ENCODE measurements around the gene C5.

The C5 gene

GRCh38 chr9:120941046-120941770 is 108.9 kb downstream of the C5 start:
- DNase-seq (ENCODE audit: low read depth) = peak; percentile 48

- no peak for DNase-seq (ENCODE audit: low read depth)
Measured at GRCh38 chr9:120940573-120940972, 109.5 kb downstream of the C5 start.

GRCh38 chr9:120938851-120939250 is 111.2 kb downstream of the C5 start:
- no peak for DNase-seq (ENCODE audit: low read depth)

- no peak for DNase-seq (ENCODE audit: low read depth)
Measured at GRCh38 chr9:120937596-120937995, 112.5 kb downstream of the C5 start.

- peak; percentile 33 for DNase-seq (ENCODE audit: low read depth)
Measured at GRCh38 chr9:120937127-120937526, 112.9 kb downstream of the C5 start.

- DNase-seq (ENCODE audit: low read depth) = no peak
Measured at GRCh38 chr9:120936764-120937122, 113.3 kb downstream of the C5 start.

- DNase-seq (ENCODE audit: low read depth) = peak; percentile 93
Measured at GRCh38 chr9:120936011-120936763, 113.9 kb downstream of the C5 start.

- peak; percentile 99 for DNase-seq (ENCODE audit: low read depth)
Measured at GRCh38 chr9:120935383-120935857, 114.7 kb downstream of the C5 start.

GRCh38 chr9:120934281-120934680 is 115.8 kb downstream of the C5 start:
- no peak for DNase-seq (ENCODE audit: low read depth)

GRCh38 chr9:120933310-120934055 is 116.6 kb downstream of the C5 start:
- no peak for DNase-seq (ENCODE audit: low read depth)

GRCh38 chr9:120932086-120932823 is 117.8 kb downstream of the C5 start:
- no peak for DNase-seq (ENCODE audit: low read depth)

GRCh38 chr9:120931231-120932085 is 118.6 kb downstream of the C5 start:
- DNase-seq (ENCODE audit: low read depth) = peak; percentile 52

GRCh38 chr9:120929229-120929791 is 120.8 kb downstream of the C5 start:
- no peak for DNase-seq (ENCODE audit: low read depth)

GRCh38 chr9:120928483-120929228 is 121.4 kb downstream of the C5 start:
- DNase-seq (ENCODE audit: low read depth) = peak; percentile 61

- DNase-seq (ENCODE audit: low read depth) = no peak
Measured at GRCh38 chr9:120928015-120928482, 122.0 kb downstream of the C5 start.

GRCh38 chr9:120927269-120928014 is 122.6 kb downstream of the C5 start:
- DNase-seq (ENCODE audit: low read depth) = no peak

- DNase-seq (ENCODE audit: low read depth) = no peak
Measured at GRCh38 chr9:120926397-120926928, 123.6 kb downstream of the C5 start, which contains the start of gene TRAF1. Gene TRAF1 (minus strand): TSS chr9:120926796. CDS start chr9:120926075, 721 bp downstream.

GRCh38 chr9:120925535-120926396 is 124.3 kb downstream of the C5 start:
- peak; percentile 56 for DNase-seq (ENCODE audit: low read depth)
